Panc1 (cell line): Measurements from ENCODE around the gene SEMA4D. TPM values are rescaled to one million over a fixed set of nuclear protein-coding genes. Genes with fewer than 3 reads are reported as not detected.

ENCODE experiments used
- ATAC-seq: fragments of 200-7000 bp; cut with Tn5 transposase; 2 replicates; pipeline ENCODE4 v1.9.1; 2020; ENCODE audit warnings: mild to moderate bottlenecking, moderate library complexity
- BruUV-seq: library from RNA; stranded (reverse); fragments of 400-500 nt; replicated peaks from 2 replicates; lab custom pipeline; 2021; lab: Mats Ljungman, UMichigan
- CTCF ChIA-PET: fragments of 300-600 bp; sonication (Branson Sonifier 250); formaldehyde crosslinking; loops from one replicate; lab custom pipeline; 2022; ENCODE audit warnings: antibody characterized with exemption; lab: Charles Lee
- POLR2A ChIA-PET: fragments of 300-600 bp; sonication (Branson Sonifier 250); formaldehyde crosslinking; loops from one replicate; lab custom pipeline; 2022; ENCODE audit warnings: antibody characterized with exemption; lab: Charles Lee
- DNase-seq: peaks from one replicate; pipeline ENCODE4 v3.0.0-alpha.2; 2010; ENCODE audit warnings: low read depth, low spot score
- H3K27ac ChIP-seq: 2 replicates; pipeline ENCODE4 v1.5.1; 2011; ENCODE audit warnings: mild to moderate bottlenecking, low read length, inconsistent platforms
- H3K27me3 ChIP-seq: fragments of 200-500 bp; sonication (Bioruptor generic); 2 replicates; pipeline ENCODE4 v1.6.0; 2014; ENCODE audit warnings: low read length, inconsistent platforms; ENCODE audit not compliant: control insufficient read depth, insufficient read depth
- H3K36me3 ChIP-seq: fragments of 200-500 bp; sonication (Bioruptor generic); 2 replicates; pipeline ENCODE4 v1.5.1; 2014; ENCODE audit warnings: inconsistent platforms, mild to moderate bottlenecking, low read length, moderate library complexity; ENCODE audit not compliant: control insufficient read depth, insufficient read depth
- H3K4me1 ChIP-seq: 2 replicates; pipeline ENCODE4 v1.5.1; 2011; ENCODE audit warnings: inconsistent platforms, mild to moderate bottlenecking, low read length, moderate library complexity; ENCODE audit not compliant: control insufficient read depth, insufficient read depth
- H3K4me3 ChIP-seq, 2 experiments: 2 replicates each; pipeline ENCODE4 v1.5.1; 2011 to 2012; ENCODE audit warnings: low read depth in 2 of 2, low read length in 2 of 2, mild to moderate bottlenecking in 2 of 2, inconsistent platforms in 1 of 2, moderate library complexity in 1 of 2
- H3K9me3 ChIP-seq: fragments of 200-500 bp; sonication (Bioruptor generic); 2 replicates; pipeline ENCODE4 v1.5.1; 2014; ENCODE audit warnings: low read depth, mild to moderate bottlenecking, inconsistent platforms, low read length, moderate library complexity; ENCODE audit not compliant: control insufficient read depth, insufficient read depth
- CTCF ChIP-seq: fragments of 450-650 bp; IDR thresholded peaks from 2 replicates; pipeline ENCODE4 v1.5.1; 2017; ENCODE audit warnings: mild to moderate bottlenecking
- POLR2AphosphoS5 ChIP-seq: IDR thresholded peaks from 2 replicates; pipeline ENCODE4 v1.6.1; 2012; ENCODE audit warnings: mild to moderate bottlenecking, low read depth, low read length, moderate library complexity
- REST ChIP-seq, 2 experiments: IDR thresholded peaks; 2 replicates each; pipeline ENCODE4 v1.6.1; 2011 to 2012; ENCODE audit warnings: low read depth in 2 of 2, control low read depth in 1 of 2, low read length in 1 of 2, mild to moderate bottlenecking in 1 of 2, moderate library complexity in 1 of 2; ENCODE audit not compliant: insufficient read depth in 1 of 2
- SIN3A ChIP-seq: IDR thresholded peaks from 2 replicates; pipeline ENCODE4 v1.6.1; 2012; ENCODE audit warnings: low read depth, mild to moderate bottlenecking, low read length, moderate library complexity, borderline replicate concordance; ENCODE audit not compliant: insufficient read depth
- TCF7L2 ChIP-seq: IDR thresholded peaks from 2 replicates; pipeline ENCODE4 v1.6.1; 2011; ENCODE audit warnings: mild to moderate bottlenecking, low read depth, low read length, inconsistent platforms
- in situ Hi-C: cut with HindIII; loops from 2 replicates; pipeline ENCODE4 v1.10.0; 2016; ENCODE audit warnings: low sequenced_read_pairs, low pct_unique_long_range_greater_than_20kb
- intact Hi-C: fragments of 100-400 bp; cut with micrococcal nuclease; formaldehyde crosslinking; loops from one replicate; pipeline ENCODE4 v1.10.0; 2022; ENCODE audit not compliant: unreplicated experiment
- total RNA-seq: library from RNA; stranded (reverse); gene quantifications from one replicate; pipeline ENCODE4 v1.2.1, GENCODE V29; 2021; ENCODE audit not compliant: unreplicated experiment

SEMA4D gene
- total RNA-seq, 1 experiment from 2014 or later = 6.5 TPM

GRCh38 chr9:89445801-89446251, 52.1 kb downstream of the SEMA4D start:
- no TSS peak for BruUV-seq
- TF ChIP-seq CTCF = no peak
- no peak for TF ChIP-seq SIN3A
- no peak for TF ChIP-seq REST (IDR thresholded peaks at IDR 0.05; ENCODE audit: insufficient read depth in 1 of 2, low read depth in 2 of 2, low read length in 1 of 2)
- TF ChIP-seq TCF7L2 = no peak
- no peak for TF ChIP-seq POLR2AphosphoS5
- Histone ChIP-seq H3K36me3 (no peaks in the 10 kb centered on the region), H3K4me1 (no peaks in the 10 kb centered on the region), H3K9me3 (no peaks in the 10 kb centered on the region), H3K4me3 (no peak overlapping the region), H3K27ac (no peak overlapping the region), H3K27me3 (no peaks in the 10 kb centered on the region)
- ChIA-PET CTCF (no interaction called here), POLR2A (no interaction called here)
- DNase-seq (no peak), ATAC-seq (no peak)
- intact Hi-C loops (no loop called here), in situ Hi-C loops (no loop called here)

- no peak overlapping the region for H3K4me3 ChIP-seq
- no peaks in the 10 kb centered on the region for H3K4me1 ChIP-seq
- intact Hi-C loops = no loop called here
- DNase-seq (no peak), ATAC-seq (no peak)
- H3K36me3 ChIP-seq = no peaks in the 10 kb centered on the region
- POLR2A ChIA-PET = no interaction called here
- in situ Hi-C loops = no loop called here
- TF ChIP-seq SIN3A (no peak), CTCF (no peak), POLR2AphosphoS5 (no peak), TCF7L2 (no peak), REST (IDR thresholded peaks at IDR 0.05; ENCODE audit: insufficient read depth in 1 of 2, low read depth in 2 of 2, low read length in 1 of 2) (no peak)
- no peaks in the 10 kb centered on the region for H3K27me3 ChIP-seq
- H3K27ac ChIP-seq = no peak overlapping the region
- CTCF ChIA-PET = no interaction called here
- no peaks in the 10 kb centered on the region for H3K9me3 ChIP-seq
- no TSS peak for BruUV-seq
Measured at GRCh38 chr9:89444925-89445765, 52.8 kb downstream of the SEMA4D start.
